ENCODE measurements around the gene OSGEP. TPM values are rescaled to one million over a fixed set of nuclear protein-coding genes. Genes with fewer than 3 reads are reported as not detected.
"Not testable (repeated sequence)": the region's sequence is repeated elsewhere in the genome, so short reads cannot be mapped to it uniquely, and the experiment has no call there.

OSGEP gene
- total RNA-seq, 4 donors from 2014 or later = 58.3 to 112 (median 102) TPM

DNA sequence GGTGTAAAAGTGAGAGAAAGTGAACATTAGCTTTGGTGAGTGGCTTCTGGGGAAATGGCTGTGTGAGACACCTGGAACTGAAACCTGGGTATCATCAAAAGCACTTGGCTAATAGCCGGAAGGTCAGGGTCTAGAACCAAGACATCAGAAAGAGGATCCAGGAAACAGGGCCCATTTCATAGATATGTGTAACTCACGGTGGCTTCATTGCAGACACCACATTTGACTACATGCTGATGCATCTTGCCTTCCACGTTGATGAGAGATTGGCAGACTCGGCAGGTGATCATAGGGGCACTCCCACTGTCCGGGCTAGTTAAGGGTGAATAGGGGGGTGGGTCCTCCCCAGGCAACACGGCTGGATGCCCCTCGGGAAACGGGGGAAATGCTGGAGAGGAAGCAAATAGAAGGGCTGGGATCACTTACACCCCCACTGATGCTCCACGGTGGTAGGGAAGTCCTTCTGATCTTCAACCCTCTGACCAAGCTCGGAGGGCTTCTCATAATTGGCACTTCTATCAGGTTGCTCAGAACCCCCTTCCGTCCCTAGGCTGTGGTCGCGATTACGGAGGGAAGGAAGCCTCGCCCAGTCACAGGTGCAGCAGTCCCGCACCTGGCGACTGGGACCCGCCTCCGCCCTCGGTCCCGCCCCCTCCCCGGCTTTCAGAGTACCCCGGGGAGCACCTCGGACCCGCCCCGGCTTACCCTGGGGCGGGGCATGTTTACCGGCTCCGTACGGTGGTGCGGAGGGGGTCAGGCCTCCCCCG lies 6.0 kb upstream of the OSGEP start:
- Histone ChIP-seq H3K36me3 (peaks cover 0 to 30% (median 0%) of the 10 kb centered on the region in 3 donors), H3K4me1 (peaks cover 0 to 44% (median 14%) of the 10 kb centered on the region in 4 donors), H3K4me3 (peak overlapping the region; percentile 75 to 88 (median 84)), H3K27me3 (no peaks in the 10 kb centered on the region), H3K27ac (peak overlapping the region; percentile 97 to 99 (median 99)), H3K9me3 (no peaks in the 10 kb centered on the region)
- DNase-seq = peak; percentile 81 to 89 (median 81)
- TF ChIP-seq POLR2A (IDR thresholded peaks at IDR 0.05) = no peak
- TF ChIP-seq, protein P1, sequence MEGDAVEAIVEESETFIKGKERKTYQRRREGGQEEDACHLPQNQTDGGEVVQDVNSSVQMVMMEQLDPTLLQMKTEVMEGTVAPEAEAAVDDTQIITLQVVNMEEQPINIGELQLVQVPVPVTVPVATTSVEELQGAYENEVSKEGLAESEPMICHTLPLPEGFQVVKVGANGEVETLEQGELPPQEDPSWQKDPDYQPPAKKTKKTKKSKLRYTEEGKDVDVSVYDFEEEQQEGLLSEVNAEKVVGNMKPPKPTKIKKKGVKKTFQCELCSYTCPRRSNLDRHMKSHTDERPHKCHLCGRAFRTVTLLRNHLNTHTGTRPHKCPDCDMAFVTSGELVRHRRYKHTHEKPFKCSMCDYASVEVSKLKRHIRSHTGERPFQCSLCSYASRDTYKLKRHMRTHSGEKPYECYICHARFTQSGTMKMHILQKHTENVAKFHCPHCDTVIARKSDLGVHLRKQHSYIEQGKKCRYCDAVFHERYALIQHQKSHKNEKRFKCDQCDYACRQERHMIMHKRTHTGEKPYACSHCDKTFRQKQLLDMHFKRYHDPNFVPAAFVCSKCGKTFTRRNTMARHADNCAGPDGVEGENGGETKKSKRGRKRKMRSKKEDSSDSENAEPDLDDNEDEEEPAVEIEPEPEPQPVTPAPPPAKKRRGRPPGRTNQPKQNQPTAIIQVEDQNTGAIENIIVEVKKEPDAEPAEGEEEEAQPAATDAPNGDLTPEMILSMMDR (IDR thresholded peaks at IDR 0.05) = no peak

DNA sequence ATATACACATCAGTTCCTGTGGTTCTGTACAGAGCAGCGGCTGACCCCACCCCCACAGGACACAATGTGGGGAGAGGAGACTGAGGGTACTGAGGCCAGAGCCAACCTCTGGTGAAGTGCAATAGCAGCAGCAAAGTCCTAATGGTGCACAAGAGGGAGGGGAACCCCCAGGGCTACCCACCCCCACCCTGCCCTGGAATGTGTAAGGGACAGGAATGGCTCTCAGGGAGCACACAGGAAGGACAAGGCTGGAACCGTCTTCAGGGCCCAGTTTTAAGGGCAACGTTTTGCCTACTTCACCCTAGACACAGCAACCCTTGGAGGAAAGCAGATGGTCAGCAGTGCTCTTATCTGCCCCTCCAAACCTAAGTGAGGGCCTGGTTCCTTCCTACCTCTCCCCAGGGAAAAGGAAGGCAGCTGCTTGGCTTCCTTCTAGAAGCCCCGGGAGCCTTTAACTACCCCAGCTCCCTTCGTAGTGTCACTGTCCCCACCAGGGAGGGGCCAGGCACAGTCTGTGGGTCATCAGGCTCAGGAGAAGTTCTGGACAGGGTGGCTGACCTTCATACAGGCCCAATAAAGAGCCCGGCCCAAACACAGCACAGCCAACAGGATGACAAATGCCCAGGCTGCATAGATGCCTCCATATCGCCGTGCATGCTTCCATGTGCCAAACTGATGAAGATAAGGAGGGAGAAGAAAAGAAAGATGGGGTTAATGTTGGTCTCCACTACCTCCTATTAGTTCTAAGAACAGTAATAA lies 3.6 kb upstream of the OSGEP start:
- Histone ChIP-seq H3K4me3 (no peak overlapping the region), H3K27ac (peak overlapping the region in 1 of 4 donors; percentile 8), H3K9me3 (no peaks in the 10 kb centered on the region), H3K4me1 (peaks cover 0 to 53% (median 19%) of the 10 kb centered on the region in 4 donors), H3K36me3 (peaks cover 0 to 30% (median 0%) of the 10 kb centered on the region in 3 donors), H3K27me3 (no peaks in the 10 kb centered on the region)
- DNase-seq = no peak
- TF ChIP-seq POLR2A (IDR thresholded peaks at IDR 0.05) = no peak
- TF ChIP-seq, protein P1 (IDR thresholded peaks at IDR 0.05) = no peak

GRCh38 chr14:20456971-20457370 lies 2.4 kb upstream of the OSGEP start:
- no peaks in the 10 kb centered on the region for H3K27me3 ChIP-seq
- no peak for DNase-seq
- no peak overlapping the region for H3K27ac ChIP-seq
- H3K9me3 ChIP-seq = no peaks in the 10 kb centered on the region
- TF ChIP-seq, protein P1 (IDR thresholded peaks at IDR 0.05) = no peak
- TF ChIP-seq POLR2A (IDR thresholded peaks at IDR 0.05) = no peak
- no peak overlapping the region for H3K4me3 ChIP-seq
- H3K36me3 ChIP-seq = peaks cover 0 to 34% (median 0%) of the 10 kb centered on the region in 3 donors
- H3K4me1 ChIP-seq = peaks cover 0 to 59% (median 20%) of the 10 kb centered on the region in 4 donors

GRCh38 chr14:20455355-20456300 lies 1.0 kb upstream of the OSGEP start:
- Histone ChIP-seq H3K9me3 (no peaks in the 10 kb centered on the region), H3K36me3 (peaks cover 0 to 48% (median 0%) of the 10 kb centered on the region in 3 donors), H3K27ac (peak overlapping the region; percentile 83 to 97 (median 88)), H3K27me3 (no peaks in the 10 kb centered on the region), H3K4me1 (peaks cover 0 to 58% (median 20%) of the 10 kb centered on the region in 4 donors), H3K4me3 (peak overlapping the region; percentile 49 to 89 (median 72))
- TF ChIP-seq, protein P1 (IDR thresholded peaks at IDR 0.05) = no peak
- no peak for TF ChIP-seq POLR2A (IDR thresholded peaks at IDR 0.05)
- peak in 1 of 3 donors; percentile 54 for DNase-seq

GRCh38 chr14:20452831-20453230 lies 1.8 kb downstream of the OSGEP start:
- H3K27ac ChIP-seq, H3K4me3 ChIP-seq, DNase-seq, H3K9me3 ChIP-seq, H3K27me3 ChIP-seq: not testable (repeated sequence)
- Histone ChIP-seq H3K36me3 (peaks cover 0 to 59% (median 0%) of the 10 kb centered on the region in 3 donors), H3K4me1 (peaks cover 0 to 30% (median 11%) of the 10 kb centered on the region in 4 donors)
